Panc1 (cell line): Measurements from ENCODE around the gene C20orf204.

Experiments used
- CTCF ChIP-seq: fragments of 450-650 bp; IDR thresholded peaks from 2 replicates; pipeline ENCODE4 v1.5.1; 2017; ENCODE audit warnings: mild to moderate bottlenecking
- POLR2AphosphoS5 ChIP-seq: IDR thresholded peaks from 2 replicates; pipeline ENCODE4 v1.6.1; 2012; ENCODE audit warnings: mild to moderate bottlenecking, low read depth, low read length, moderate library complexity
- REST ChIP-seq, 2 experiments: IDR thresholded peaks; 2 replicates each; pipeline ENCODE4 v1.6.1; 2011 to 2012; ENCODE audit warnings: low read depth in 2 of 2, control low read depth in 1 of 2, low read length in 1 of 2, mild to moderate bottlenecking in 1 of 2, moderate library complexity in 1 of 2; ENCODE audit not compliant: insufficient read depth in 1 of 2
- SIN3A ChIP-seq: IDR thresholded peaks from 2 replicates; pipeline ENCODE4 v1.6.1; 2012; ENCODE audit warnings: low read depth, mild to moderate bottlenecking, low read length, moderate library complexity, borderline replicate concordance; ENCODE audit not compliant: insufficient read depth

GRCh38 chr20:64045346-64046011, 9.5 kb downstream of the C20orf204 start:
- TF ChIP-seq CTCF (no peak), SIN3A (no peak), POLR2AphosphoS5 (no peak), REST (IDR thresholded peaks at IDR 0.05; ENCODE audit: insufficient read depth in 1 of 2, low read depth in 2 of 2, low read length in 1 of 2) (no peak)
